A549 (cell line): ENCODE measurements around the gene GAD2. TPM values are rescaled to one million over a fixed set of nuclear protein-coding genes. Genes with fewer than 3 reads are reported as not detected.

Experiments
- ATAC-seq, 2 experiments: fragments of 200-7000 bp in 1 of 2; fragments of >200 bp in 1 of 2; cut with Nextera tagmentation in 1 of 2; cut with Tn5 transposase in 1 of 2; 3 replicates each; pipeline versions ENCODE4 v1.8.0 to v1.9.1; 2018 to 2020; ENCODE audit warnings: mild to moderate bottlenecking in 1 of 2, moderate library complexity in 1 of 2
- CTCF ChIA-PET: fragments of 300-600 bp; sonication (Branson Sonifier 250); formaldehyde crosslinking; extraction: SDS; loops from one replicate; lab custom pipeline; 2021; ENCODE audit warnings: antibody characterized with exemption, inconsistent platforms; lab: Yijun Ruan, JAX
- POLR2A ChIA-PET: fragments of 350-600 bp; formaldehyde crosslinking; extraction: SDS; loops from one replicate; lab custom pipeline; 2021; ENCODE audit warnings: antibody characterized with exemption, inconsistent platforms; lab: Yijun Ruan, JAX
- DNase-seq, 2 experiments: peaks; one replicate each; pipeline versions ENCODE4 v3.0.0 to v3.0.0-alpha.2; 2011 to 2016; ENCODE audit warnings: low read depth in 1 of 2, low spot score in 1 of 2
- FAIRE-seq: peaks from 2 replicates; lab custom pipeline; 2011; peaks lifted over from hg19 to GRCh38; lab: Jason Lieb, UNC
- H3K27ac ChIP-seq, 2 experiments: fragments of >200 bp; sonication (Bioruptor Twin); formaldehyde crosslinking; 3 replicates each; pipeline ENCODE4 v1.5.1; 2016 to 2017
- H3K4me1 ChIP-seq: fragments of >200 bp; sonication (Bioruptor Twin); formaldehyde crosslinking; 3 replicates; pipeline ENCODE4 v1.6.1; 2016
- H3K4me2 ChIP-seq: fragments of >200 bp; sonication (Bioruptor Twin); formaldehyde crosslinking; 3 replicates; pipeline ENCODE4 v1.6.1; 2016
- H3K4me3 ChIP-seq: fragments of >200 bp; sonication (Bioruptor Twin); formaldehyde crosslinking; 3 replicates; pipeline ENCODE4 v1.5.1; 2016
- H3K9me3 ChIP-seq: fragments of >200 bp; sonication (Bioruptor Twin); formaldehyde crosslinking; 3 replicates; pipeline ENCODE4 v1.6.1; 2016
- CBX2 ChIP-seq: fragments of 200-600 bp; sonication (generic); IDR thresholded peaks from 2 replicates; pipeline ENCODE4 v1.6.1; 2016; ENCODE audit warnings: low read depth, mild to moderate bottlenecking, borderline replicate concordance
- CBX8 ChIP-seq: fragments of 200-600 bp; sonication (generic); IDR thresholded peaks from 2 replicates; pipeline ENCODE4 v1.6.1; 2016
- CEBPB ChIP-seq, 2 experiments: fragments of >200 bp in 1 of 2; sonication (Bioruptor Twin) in 1 of 2; formaldehyde crosslinking in 1 of 2; IDR thresholded peaks; 2 replicates each; pipeline ENCODE4 v1.6.1; 2012 to 2016
- CHD4 ChIP-seq: fragments of 200-600 bp; sonication (generic); IDR thresholded peaks from 2 replicates; pipeline ENCODE4 v1.6.1; 2016; ENCODE audit warnings: antibody characterized with exemption, mild to moderate bottlenecking, borderline replicate concordance
- EHF ChIP-seq: fragments of 250-450 bp; sonication (Bioruptor Pico); IDR thresholded peaks from 2 replicates; pipeline ENCODE4 v1.5.0; 2020; ENCODE audit warnings: mild to moderate bottlenecking
- EHMT2 ChIP-seq: fragments of 200-600 bp; sonication (generic); IDR thresholded peaks from 2 replicates; pipeline ENCODE4 v1.6.1; 2016; ENCODE audit warnings: antibody characterized with exemption, low read depth, mild to moderate bottlenecking, moderate library complexity
- ELK1 ChIP-seq: fragments of 150-350 bp; IDR thresholded peaks from 2 replicates; pipeline ENCODE4 v1.6.1; 2014; ENCODE audit warnings: low read depth, mild to moderate bottlenecking, low read length
- FOSB ChIP-seq: fragments of 250-450 bp; sonication (Bioruptor Pico); IDR thresholded peaks from 2 replicates; pipeline ENCODE4 v1.5.0; 2020; ENCODE audit warnings: mild to moderate bottlenecking, moderate library complexity
- GATA3 ChIP-seq: IDR thresholded peaks from 2 replicates; pipeline ENCODE4 v1.6.1; 2012; ENCODE audit warnings: borderline replicate concordance
- HDAC2 ChIP-seq: fragments of 200-600 bp; sonication (generic); IDR thresholded peaks from 2 replicates; pipeline ENCODE4 v1.6.1; 2016
- HEYL ChIP-seq: fragments of 250-450 bp; sonication (Bioruptor Pico); IDR thresholded peaks from 2 replicates; pipeline ENCODE4 v1.8.0; 2021; ENCODE audit warnings: mild to moderate bottlenecking, moderate library complexity
- HOXA7 ChIP-seq: fragments of 250-450 bp; sonication (Bioruptor Pico); IDR thresholded peaks from 2 replicates; pipeline ENCODE4 v1.5.0; 2020; ENCODE audit warnings: mild to moderate bottlenecking, moderate library complexity
- HOXB13 ChIP-seq: fragments of 250-450 bp; sonication (Bioruptor Pico); IDR thresholded peaks from 2 replicates; pipeline ENCODE4 v1.5.0; 2020; ENCODE audit warnings: low read depth, mild to moderate bottlenecking, moderate library complexity
- HOXB5 ChIP-seq: fragments of 250-450 bp; sonication (Bioruptor Pico); IDR thresholded peaks from 2 replicates; pipeline ENCODE4 v1.5.0; 2020; ENCODE audit warnings: mild to moderate bottlenecking, moderate library complexity
- JUN ChIP-seq, 2 experiments: fragments of >200 bp; sonication (Bioruptor Twin); formaldehyde crosslinking; IDR thresholded peaks; 2 replicates in 1 of 2; 3 replicates in 1 of 2; pipeline ENCODE4 v1.6.1; 2016 to 2017
- KDM1A ChIP-seq: fragments of 200-600 bp; sonication (generic); IDR thresholded peaks from 2 replicates; pipeline ENCODE4 v1.6.1; 2016; ENCODE audit warnings: low read depth, mild to moderate bottlenecking
- MAFK ChIP-seq: fragments of 450-650 bp; IDR thresholded peaks from 2 replicates; pipeline ENCODE4 v1.6.1; 2014; ENCODE audit not compliant: partially characterized antibody
- MAX ChIP-seq: IDR thresholded peaks from 2 replicates; pipeline ENCODE4 v1.6.1; 2012
- MAZ ChIP-seq: fragments of 150-350 bp; IDR thresholded peaks from 2 replicates; pipeline ENCODE4 v1.6.1; 2014; ENCODE audit warnings: antibody characterized with exemption, low read depth, low read length, borderline replicate concordance
- NFE2L2 ChIP-seq: fragments of 150-350 bp; conservative IDR thresholded peaks from 2 replicates; pipeline ENCODE4 v1.6.1; 2014; ENCODE audit warnings: low read length
- NPAS2 ChIP-seq: fragments of 250-450 bp; sonication (Bioruptor Pico); IDR thresholded peaks from 2 replicates; pipeline ENCODE4 v1.8.0; 2022; ENCODE audit warnings: mild to moderate bottlenecking, moderate library complexity, borderline replicate concordance
- PBX3 ChIP-seq: IDR thresholded peaks from 2 replicates; pipeline ENCODE4 v1.6.1; 2012
- POLR2AphosphoS2 ChIP-seq: conservative IDR thresholded peaks from 2 replicates; pipeline ENCODE4 v1.6.1; 2012; ENCODE audit warnings: low read length, improper control_type of control experiment, inconsistent platforms
- RAD21 ChIP-seq, 2 experiments: fragments of >200 bp in 1 of 2; sonication (Bioruptor Twin) in 1 of 2; formaldehyde crosslinking in 1 of 2; IDR thresholded peaks in 1 of 2; conservative IDR thresholded peaks in 1 of 2; 2 replicates in 1 of 2; 3 replicates in 1 of 2; pipeline ENCODE4 v1.6.1; 2012 to 2018; ENCODE audit warnings: inconsistent platforms in 1 of 2
- RARB ChIP-seq: fragments of 250-450 bp; sonication (Bioruptor Pico); IDR thresholded peaks from 2 replicates; pipeline ENCODE4 v1.8.0; 2021; ENCODE audit warnings: mild to moderate bottlenecking, moderate library complexity
- RCOR1 ChIP-seq: fragments of 150-350 bp; IDR thresholded peaks from 2 replicates; pipeline ENCODE4 v1.6.1; 2014; ENCODE audit warnings: antibody characterized with exemption, low read length, low read depth
- SREBF2 ChIP-seq: fragments of 450-650 bp; IDR thresholded peaks from 2 replicates; pipeline ENCODE4 v1.6.1; 2014; ENCODE audit warnings: mild to moderate bottlenecking, moderate library complexity
- TFCP2L1 ChIP-seq: fragments of 250-450 bp; sonication (Bioruptor Pico); IDR thresholded peaks from 2 replicates; pipeline ENCODE4 v1.5.0; 2021; ENCODE audit warnings: mild to moderate bottlenecking
- USF2 ChIP-seq: fragments of 450-650 bp; IDR thresholded peaks from 2 replicates; pipeline ENCODE4 v1.6.1; 2014; ENCODE audit warnings: antibody characterized with exemption
- ZNF302 ChIP-seq: fragments of 250-450 bp; sonication (Bioruptor Pico); IDR thresholded peaks from 2 replicates; pipeline ENCODE4 v1.9.0; 2021; ENCODE audit warnings: inconsistent platforms, mild to moderate bottlenecking, moderate library complexity
- ZSCAN20 ChIP-seq: fragments of 250-450 bp; sonication (Bioruptor Pico); IDR thresholded peaks from 2 replicates; pipeline ENCODE4 v1.8.0; 2022; ENCODE audit warnings: mild to moderate bottlenecking, moderate library complexity
- WGBS: methylation state at CpG from one replicate; pipeline ENCODE4 v1.1.6; 2017; ENCODE audit errors: missing lambda C conversion rate; 5-methylcytosine and 5-hydroxymethylcytosine counted together
- polyA plus RNA-seq, 4 experiments: library from polyadenylated mRNA; depleted of rRNA in 3 of 4; stranded (reverse); fragments of >200 nt; fragmentation: RNase III in 1 of 4; extraction: RNeasy Plus Mini Kit Qiagen cat#74134 plus additional on column Dnase treatment in 1 of 4; gene quantifications; 2 replicates in 3 of 4; 3 replicates in 1 of 4; pipeline ENCODE4 v1.2.3, GENCODE V29; 2011 to 2017
- TF ChIP-seq, protein P1 (sequence below): fragments of >200 bp; sonication (Bioruptor Twin); formaldehyde crosslinking; IDR thresholded peaks from 3 replicates; pipeline ENCODE4 v1.6.1; 2016

Gene GAD2
- polyA plus RNA-seq, 2 of the 4 experiments (the other 2 are of a cell fraction) = not detected

DNA sequence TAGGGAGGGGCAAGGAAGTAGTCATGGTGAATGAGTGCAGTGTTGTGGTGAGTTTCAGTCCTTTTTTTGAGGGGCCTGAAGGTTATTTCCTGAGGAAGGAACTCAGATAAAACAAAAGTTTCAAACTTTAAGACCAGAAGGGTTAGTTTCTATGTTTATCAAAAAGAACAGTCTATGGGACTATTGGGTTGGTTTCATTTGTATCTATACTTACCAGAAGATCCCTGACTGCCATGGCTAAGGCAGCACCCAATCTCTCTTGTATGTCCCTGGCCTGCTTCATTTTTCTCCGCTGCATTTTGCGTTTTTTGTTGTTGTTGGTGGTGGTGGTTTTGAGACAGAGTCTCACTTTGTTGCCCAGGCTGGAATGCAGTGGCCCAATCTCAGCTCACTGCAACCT lies 19.3 kb upstream of the GAD2 start:
- WGBS = 14% methylated on average over 2 of the region's 2 CpGs
- FAIRE-seq (no peak), ATAC-seq (no peak), DNase-seq (no peak)
- H3K4me2 ChIP-seq = no peak overlapping the region
- no peaks in the 10 kb centered on the region for H3K9me3 ChIP-seq
- CTCF ChIA-PET = no interaction called here
- no peak for TF ChIP-seq USF2
- TF ChIP-seq SREBF2 = no peak
- no peak for TF ChIP-seq EHF
- TF ChIP-seq CEBPB (IDR thresholded peaks at IDR 0.05) = no peak
- TF ChIP-seq NFE2L2 = no peak
- no peak for TF ChIP-seq MAZ
- TF ChIP-seq EHMT2 = no peak
- TF ChIP-seq MAX = no peak
- TF ChIP-seq HEYL = no peak
- TF ChIP-seq RAD21 (conservative IDR thresholded peaks at IDR 0.05 in 1 of 2, IDR thresholded peaks at IDR 0.05 in 1 of 2) = no peak
- TF ChIP-seq CBX8 = no peak
- TF ChIP-seq HOXB13 = no peak
- no peak for TF ChIP-seq NPAS2
- TF ChIP-seq ZSCAN20 (CRISPR knock-in tag) = no peak
- no peak for TF ChIP-seq PBX3
- no peak for TF ChIP-seq JUN (IDR thresholded peaks at IDR 0.05)
- TF ChIP-seq RCOR1 = no peak
- no peak for TF ChIP-seq KDM1A
- TF ChIP-seq TFCP2L1 (CRISPR knock-in tag) = no peak
- TF ChIP-seq ELK1 = no peak
- no peak overlapping the region for H3K27ac ChIP-seq
- POLR2A ChIA-PET = no interaction called here
- no peaks in the 10 kb centered on the region for H3K4me1 ChIP-seq
- no peak overlapping the region for H3K4me3 ChIP-seq

GRCh38 chr10:26198119-26198518 lies 18.5 kb upstream of the GAD2 start:
- no peak overlapping the region for H3K4me3 ChIP-seq
- no peaks in the 10 kb centered on the region for H3K4me1 ChIP-seq
- no peak for ATAC-seq
- H3K9me3 ChIP-seq = no peaks in the 10 kb centered on the region
- no peak overlapping the region for H3K4me2 ChIP-seq
- ChIA-PET CTCF (interaction anchor here (0.5 kb wide), 1 partner anchor 12 kb away, joined by 5 read pairs; no protein-coding TSS in a partner anchor), POLR2A (no interaction called here)
- H3K27ac ChIP-seq = no peak overlapping the region
- no peak for FAIRE-seq
- TF ChIP-seq MAFK = peak; percentile 12
- TF ChIP-seq CHD4 = no peak
- no peak for DNase-seq
- WGBS = 65% methylated on average over 9 of the region's 9 CpGs

DNA sequence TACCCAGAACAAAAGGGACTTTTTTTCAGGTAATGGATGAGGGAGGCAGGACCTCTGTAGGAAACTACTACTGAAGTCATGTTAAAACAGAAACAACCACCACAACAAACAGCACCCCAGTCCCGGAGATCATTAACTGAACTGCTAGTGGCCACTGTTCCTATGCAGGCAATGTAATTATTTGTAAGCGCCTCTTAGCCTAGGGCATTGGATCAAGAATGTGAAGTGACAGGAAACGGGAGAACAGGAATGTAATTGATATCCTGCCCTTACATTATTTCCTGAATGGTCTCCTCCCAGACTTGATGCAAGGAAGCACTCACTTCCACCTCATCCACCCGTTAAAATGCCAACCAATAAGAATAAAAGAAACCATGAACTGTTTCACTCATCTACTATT lies 16.7 kb upstream of the GAD2 start:
- H3K4me1 ChIP-seq = no peaks in the 10 kb centered on the region
- no peak overlapping the region for H3K4me2 ChIP-seq
- 28% methylated on average over 4 of the region's 4 CpGs for WGBS
- ATAC-seq (no peak), DNase-seq (no peak), FAIRE-seq (no peak)
- CTCF ChIA-PET = no interaction called here
- POLR2A ChIA-PET = no interaction called here
- H3K4me3 ChIP-seq = no peak overlapping the region
- no peak for TF ChIP-seq HOXA7 (CRISPR knock-in tag)
- TF ChIP-seq HOXB5 (CRISPR knock-in tag) = no peak
- no peak for TF ChIP-seq PBX3
- TF ChIP-seq ZNF302 (CRISPR knock-in tag) = no peak
- no peak for TF ChIP-seq POLR2AphosphoS2
- TF ChIP-seq CHD4 = no peak
- TF ChIP-seq, protein P1, sequence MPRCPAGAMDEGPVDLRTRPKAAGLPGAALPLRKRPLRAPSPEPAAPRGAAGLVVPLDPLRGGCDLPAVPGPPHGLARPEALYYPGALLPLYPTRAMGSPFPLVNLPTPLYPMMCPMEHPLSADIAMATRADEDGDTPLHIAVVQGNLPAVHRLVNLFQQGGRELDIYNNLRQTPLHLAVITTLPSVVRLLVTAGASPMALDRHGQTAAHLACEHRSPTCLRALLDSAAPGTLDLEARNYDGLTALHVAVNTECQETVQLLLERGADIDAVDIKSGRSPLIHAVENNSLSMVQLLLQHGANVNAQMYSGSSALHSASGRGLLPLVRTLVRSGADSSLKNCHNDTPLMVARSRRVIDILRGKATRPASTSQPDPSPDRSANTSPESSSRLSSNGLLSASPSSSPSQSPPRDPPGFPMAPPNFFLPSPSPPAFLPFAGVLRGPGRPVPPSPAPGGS = no peak
- TF ChIP-seq CBX2 = no peak
- TF ChIP-seq RARB (CRISPR knock-in tag) = no peak
- TF ChIP-seq KDM1A = no peak
- no peak for TF ChIP-seq HDAC2
- no peak for TF ChIP-seq GATA3
- no peak for TF ChIP-seq RCOR1
- no peak for TF ChIP-seq HEYL
- no peak for TF ChIP-seq FOSB
- TF ChIP-seq HOXB13 = no peak
- no peaks in the 10 kb centered on the region for H3K9me3 ChIP-seq
- H3K27ac ChIP-seq = no peak overlapping the region
